CD4-positive, alpha-beta T cell treated with Interleukin-10 for 1 hour (primary cell): Measurements from ENCODE around the gene COX7A1.
"Not testable (repeated sequence)": the region's sequence is repeated elsewhere in the genome, so short reads cannot be mapped to it uniquely, and the experiment has no call there.

ENCODE experiments used
- DNase-seq: peaks from one replicate; pipeline ENCODE4 v3.0.0-alpha.2; 2020

Gene COX7A1

DNA sequence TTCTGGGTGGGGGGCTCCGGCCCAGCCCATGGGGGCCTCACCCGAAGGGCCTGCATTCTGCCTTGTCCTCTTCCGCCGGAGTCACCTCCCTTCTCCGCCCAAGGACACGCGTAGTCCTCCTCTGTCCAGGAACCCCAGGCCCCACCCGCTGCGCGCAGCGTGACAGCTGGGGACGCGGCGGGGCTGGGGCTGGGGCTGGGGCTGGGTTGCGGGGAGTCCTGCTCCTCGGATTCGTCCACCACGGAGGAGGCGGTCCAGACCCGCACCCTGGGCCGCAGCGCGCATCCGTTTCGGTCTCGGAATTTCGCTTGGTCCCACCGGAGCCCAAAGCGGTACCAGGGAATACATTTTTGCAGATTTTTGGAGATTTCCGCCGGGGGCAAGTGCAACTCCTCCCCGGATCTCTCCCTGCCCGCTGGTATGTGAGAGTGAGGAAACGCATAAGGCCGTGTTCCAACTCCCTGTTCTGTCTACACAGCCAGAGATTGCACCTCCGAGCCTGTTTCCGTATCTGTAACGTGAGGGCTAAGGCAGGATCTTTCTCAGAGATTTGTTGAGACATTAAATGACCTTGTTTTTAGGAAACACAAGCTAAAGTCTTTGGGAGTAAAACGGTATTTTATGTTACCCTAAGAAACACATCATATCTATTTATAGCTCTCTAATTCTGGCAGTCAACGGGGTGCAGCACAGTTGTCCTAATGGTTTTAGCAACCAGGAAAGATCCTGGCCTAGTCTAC is at the start of gene COX7A1:
Gene COX7A1, minus strand, starts transcription at position 96 of the 740 bp plus-strand sequence. Its CDS starts 40 bp downstream, at position 56.
- DNase-seq, result no peak

DNA sequence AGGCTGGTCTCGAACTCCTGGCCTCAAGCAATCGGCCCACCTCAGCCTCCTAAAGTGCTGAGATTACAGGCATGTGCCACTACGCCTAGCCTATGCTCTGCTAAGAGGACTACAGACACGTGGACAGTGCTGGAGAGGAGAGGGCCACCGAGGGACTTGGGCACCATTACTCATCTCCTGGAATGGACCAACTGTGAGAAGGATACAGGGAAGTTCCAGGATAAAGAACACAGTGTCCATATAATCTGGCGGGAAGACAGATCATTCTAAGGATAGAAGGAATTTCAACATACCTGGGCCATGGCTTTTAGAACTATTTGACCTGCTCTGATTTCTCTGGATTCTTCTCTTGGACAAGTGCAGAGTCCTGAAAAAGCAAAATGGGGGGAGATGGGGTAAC is 49.4 kb upstream of the COX7A1 start:
- no peak for DNase-seq

DNA sequence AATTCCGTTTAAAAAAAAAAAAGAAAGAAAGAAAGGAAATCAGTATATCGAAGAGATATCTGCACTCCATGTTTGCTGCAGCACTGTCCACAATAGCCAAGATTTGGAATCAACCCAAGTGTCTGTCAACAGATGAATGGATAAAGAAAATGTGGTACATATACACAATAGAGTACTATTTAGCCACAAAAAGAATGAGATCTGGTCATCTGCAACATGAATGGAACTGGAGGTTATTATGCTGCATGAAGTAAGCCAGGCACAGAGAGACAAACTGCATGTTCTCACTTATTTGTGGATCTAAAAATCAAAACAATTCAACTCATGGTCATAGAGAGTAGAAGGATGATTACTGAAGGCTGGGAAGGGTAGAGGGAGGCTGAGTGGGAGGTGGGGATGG is 45.9 kb upstream of the COX7A1 start:
- DNase-seq, result no peak

DNA sequence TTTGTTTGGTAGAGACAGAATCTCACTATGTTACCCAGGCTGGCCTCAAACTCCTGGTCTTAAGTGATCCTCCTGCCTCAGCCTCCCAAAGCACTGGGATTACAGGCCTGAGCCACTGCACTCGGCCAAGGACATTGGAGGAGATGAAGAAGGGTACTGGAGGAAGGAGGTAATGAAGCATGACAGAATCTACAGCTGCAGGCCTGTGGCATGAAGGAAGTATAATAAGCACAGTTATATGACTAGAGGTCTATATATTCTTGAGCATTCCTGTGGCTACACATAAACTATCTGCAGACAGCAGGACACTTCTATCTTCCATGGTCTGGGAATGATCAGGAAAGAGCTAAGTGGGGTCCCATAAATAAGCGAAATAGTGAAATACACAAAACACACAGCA is 44.0 kb upstream of the COX7A1 start:
- DNase-seq, result no peak

DNA sequence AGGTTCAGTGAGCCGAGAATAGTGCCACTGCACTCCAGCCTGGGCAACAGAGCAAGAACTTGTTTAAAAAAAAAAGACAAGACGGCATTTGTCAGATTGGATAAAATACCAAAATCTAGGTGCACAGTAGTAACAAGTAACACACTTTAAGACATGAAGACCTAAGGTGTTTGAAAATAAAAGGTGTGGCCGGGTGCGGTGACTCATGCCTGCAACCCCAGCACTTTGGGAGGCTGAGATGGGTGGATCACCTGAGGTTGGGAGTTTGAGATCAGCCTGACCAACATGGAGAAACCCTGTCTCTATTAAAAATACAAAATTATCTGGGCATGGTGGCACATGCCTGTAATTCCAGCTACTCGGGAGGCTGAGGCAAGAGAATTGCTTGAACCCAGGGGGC is 34.5 kb upstream of the COX7A1 start:
- not testable (repeated sequence) for DNase-seq

DNA sequence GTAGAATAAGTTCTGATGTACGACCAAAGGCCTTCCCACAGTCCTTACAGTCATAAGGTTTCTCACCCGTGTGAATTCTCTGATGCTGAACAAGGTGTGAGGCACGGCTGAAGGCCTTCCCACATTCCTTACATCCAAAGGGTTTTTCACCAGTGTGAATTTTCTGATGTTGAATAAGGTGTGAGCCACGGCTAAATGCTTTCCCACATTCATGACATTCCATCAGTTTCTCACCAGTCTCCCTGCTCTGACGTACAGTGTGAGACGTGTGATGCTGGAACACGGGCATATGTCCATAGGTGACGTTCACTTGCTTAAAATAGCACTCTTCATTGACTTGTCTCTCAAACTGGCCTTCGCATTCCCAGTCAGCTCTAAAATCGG is 31.0 kb upstream of the COX7A1 start:
- no peak for DNase-seq

DNA sequence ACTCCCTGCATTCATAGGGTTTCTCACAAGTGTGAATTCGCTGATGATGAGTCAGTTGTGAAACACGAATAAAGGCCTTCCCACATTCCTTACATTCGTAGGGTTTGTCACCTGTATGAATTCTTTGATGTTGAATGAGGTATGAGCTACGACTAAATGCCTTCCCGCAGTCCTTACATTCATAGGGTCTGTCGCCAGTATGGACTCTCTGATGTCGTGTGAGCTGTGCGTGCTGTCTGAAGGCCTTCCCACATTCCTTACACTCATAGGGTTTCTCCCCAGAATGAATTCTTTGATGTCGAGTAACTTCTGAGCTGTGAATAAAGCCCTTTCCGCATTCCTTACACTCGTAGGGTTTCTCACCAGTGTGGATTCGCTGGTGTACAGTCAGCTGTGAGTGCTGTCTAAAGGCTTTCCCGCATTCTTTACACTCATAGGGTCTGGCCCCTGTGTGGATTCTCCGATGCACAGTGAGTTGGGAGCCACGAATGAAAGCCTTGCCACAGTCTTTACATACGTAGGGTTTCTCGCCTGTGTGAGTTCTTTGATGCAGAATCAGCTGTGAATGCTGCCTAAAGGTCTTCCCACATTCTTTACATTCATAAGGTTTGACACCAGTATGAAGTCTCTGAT is 30.5 kb upstream of the COX7A1 start:
- DNase-seq, result no peak

DNA sequence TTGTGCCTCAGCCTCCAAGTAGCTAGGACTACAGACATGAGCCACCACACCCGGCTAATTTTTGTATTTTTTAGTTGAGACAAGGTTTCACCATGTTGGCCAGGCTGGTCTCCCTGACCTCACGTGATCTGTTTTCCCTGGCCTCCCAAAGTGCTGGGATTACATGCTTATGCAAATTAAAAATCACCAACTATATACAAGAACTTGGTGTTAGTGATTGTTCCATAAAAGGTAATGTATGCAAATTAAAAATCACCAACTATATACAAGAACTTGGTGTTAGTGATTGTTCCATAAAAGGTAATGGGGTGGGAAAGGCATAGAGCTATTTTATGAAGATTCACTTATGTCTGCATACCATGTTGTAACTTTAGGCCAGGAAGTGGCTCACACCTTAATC is 26.8 kb upstream of the COX7A1 start:
- not testable (repeated sequence) for DNase-seq

DNA sequence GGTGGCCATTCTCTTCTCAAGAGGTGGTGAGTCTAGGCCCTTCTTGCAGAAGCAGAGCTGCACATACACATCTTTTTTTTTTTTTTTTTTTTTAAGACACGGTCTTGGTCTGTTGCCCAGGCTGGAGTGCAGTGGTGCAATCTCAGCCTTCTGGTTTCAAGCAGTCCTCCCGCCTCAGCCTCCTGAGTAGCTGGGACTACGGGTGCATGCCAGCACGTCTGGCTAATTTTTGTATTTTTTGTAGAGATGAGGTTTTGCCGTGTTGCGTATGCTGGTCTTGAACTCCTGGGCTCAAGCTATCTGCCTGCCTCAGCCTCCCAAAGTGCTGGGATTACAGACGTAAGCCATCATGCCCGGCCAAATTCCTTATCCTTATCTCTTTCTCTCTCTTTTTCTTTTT is 21.6 kb upstream of the COX7A1 start:
- not testable (repeated sequence) for DNase-seq

DNA sequence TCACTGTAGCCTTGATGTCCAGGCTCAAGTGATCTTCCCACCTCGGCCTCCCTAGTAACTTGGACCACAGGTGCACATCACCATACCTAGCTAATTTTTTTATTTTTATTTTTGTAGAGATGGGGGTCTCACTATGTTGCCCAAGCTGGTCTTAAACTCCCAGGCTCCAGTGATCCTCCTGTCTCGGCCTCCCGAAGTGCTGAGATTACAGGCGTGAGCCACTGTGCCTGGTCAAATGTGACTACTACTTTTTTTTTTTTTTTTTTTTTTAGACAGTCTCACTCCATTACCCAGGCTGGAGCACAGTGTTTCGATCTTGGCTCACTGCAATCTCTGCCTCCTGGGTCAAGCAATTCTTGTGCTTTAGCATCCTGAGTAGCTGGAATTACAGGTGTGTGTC is 20.6 kb upstream of the COX7A1 start:
- no peak for DNase-seq

DNA sequence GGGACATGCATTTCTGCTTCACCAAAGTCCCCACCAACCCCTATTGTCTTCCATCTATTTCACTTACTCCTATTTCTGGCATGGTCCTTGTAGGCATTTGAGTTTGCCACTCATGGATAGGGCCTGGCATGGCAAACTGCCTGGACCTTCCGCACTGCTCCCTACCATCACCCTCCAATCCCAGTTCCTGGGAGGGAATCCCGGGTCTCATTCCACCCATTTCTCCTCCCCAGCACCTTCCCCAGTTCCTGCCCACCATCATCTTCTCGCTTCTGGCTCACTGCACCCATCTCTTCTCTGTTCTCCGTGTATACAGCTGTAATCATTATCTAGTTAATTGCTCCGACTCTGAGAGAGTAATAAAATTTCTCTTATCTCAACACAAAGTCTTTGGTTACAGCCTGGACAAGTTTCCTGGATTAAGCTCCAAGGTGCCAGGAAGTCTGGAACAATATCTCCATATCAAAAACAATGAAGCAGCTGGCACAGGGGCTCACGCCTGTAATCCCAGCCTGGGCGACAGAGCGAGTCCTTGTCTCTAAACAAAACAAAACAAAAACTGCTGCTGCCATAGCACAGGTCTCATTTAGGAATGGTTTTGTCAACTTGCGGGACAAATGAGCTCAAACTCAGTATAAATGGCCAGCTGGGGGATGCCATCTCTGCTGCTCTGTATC is 17.0 kb upstream of the COX7A1 start:
- DNase-seq, result no peak

DNA sequence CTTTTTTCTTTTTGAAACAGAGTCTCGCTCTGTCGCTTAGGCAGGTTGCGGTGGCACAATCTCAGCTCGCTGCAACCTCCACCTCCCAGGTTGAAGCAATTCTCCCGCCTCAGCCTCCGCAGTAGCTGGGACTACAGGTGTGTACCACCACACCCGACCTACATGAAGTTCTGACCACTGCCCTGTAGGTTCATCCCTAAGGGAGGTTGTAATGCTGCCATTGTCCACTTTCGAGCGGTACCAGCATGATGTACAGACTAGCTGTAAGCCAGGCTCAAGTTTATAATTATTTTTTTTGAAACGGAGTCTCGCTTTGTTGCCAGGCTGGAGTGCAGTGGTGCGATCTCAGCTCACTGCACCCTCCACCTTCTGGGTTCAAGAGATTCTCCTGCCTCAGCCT is 11.6 kb upstream of the COX7A1 start:
- no peak for DNase-seq

DNA sequence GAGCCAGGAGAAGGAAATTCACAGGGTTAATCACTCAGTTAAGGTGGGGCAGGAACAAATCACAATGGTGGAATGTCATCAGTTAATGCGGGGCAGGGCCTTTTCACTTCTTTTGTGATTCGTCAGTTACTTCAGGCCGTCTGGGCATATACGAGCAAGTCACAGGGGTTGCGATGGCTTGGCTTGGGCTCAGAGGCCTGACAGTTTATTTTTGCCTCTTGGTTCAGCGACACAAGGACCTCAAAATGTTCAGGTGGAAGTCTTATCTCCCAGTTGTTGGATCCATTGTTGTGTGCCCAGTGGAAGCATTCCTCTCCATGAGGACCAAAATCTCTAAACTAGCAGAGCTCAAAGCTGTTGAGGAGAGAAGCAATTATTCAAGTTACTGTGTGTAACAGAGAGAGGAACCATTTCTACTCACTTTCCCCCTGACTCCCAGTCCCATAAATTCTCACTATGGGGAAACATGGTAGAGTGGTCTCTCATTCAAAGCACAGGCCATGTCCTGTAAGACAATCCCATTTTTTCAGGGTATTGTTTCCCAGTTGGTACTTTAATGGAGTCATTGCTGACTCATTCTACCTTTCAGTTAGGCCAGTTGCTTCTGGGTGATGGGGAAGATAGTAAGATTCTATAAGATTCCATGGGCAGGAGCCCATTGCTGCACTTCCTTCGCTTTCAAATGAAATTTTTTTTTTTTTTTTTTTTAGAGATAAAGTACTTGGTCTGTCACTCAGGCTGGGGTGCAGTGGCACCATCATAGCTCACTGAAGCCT is 8.8 kb upstream of the COX7A1 start:
- no peak for DNase-seq

DNA sequence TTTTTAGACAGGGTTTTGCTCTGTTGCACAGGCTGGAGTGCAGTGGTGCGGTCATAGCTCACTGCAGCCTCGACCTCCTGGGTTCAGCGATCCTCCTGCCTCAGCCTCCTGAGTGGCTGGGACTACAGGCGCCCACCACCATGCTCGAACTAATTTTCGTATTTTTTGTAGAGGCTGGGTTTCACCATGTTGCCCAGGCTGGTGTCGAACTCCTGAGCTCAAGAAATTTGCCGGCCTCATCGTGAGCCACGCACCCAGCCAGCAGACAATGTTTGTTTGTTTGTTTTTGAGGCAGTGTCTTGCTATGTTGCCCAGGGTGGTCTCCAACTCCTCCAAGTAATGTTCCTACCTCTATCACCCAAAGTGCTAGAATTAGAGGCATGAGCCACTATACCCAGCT is 879 bp upstream of the COX7A1 start:
- DNase-seq, result no peak

DNA sequence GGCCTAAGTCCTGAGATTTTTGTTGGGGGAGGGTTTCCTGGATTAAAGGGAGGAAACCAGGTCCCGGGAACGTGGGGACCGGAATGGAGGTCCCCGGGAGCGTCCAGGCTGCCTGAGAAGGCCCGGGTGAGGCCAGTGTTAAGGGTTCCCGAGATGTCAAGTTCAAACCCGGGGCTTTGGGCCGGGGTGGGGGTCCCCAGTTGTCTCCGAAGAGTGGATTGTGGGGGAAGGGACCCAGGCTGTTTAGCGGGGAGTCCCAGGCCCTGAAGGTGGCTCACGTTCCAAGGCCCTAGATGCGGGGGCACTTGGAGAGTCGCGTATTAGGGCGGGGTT is 262 bp downstream of the COX7A1 start:
- no peak for DNase-seq

DNA sequence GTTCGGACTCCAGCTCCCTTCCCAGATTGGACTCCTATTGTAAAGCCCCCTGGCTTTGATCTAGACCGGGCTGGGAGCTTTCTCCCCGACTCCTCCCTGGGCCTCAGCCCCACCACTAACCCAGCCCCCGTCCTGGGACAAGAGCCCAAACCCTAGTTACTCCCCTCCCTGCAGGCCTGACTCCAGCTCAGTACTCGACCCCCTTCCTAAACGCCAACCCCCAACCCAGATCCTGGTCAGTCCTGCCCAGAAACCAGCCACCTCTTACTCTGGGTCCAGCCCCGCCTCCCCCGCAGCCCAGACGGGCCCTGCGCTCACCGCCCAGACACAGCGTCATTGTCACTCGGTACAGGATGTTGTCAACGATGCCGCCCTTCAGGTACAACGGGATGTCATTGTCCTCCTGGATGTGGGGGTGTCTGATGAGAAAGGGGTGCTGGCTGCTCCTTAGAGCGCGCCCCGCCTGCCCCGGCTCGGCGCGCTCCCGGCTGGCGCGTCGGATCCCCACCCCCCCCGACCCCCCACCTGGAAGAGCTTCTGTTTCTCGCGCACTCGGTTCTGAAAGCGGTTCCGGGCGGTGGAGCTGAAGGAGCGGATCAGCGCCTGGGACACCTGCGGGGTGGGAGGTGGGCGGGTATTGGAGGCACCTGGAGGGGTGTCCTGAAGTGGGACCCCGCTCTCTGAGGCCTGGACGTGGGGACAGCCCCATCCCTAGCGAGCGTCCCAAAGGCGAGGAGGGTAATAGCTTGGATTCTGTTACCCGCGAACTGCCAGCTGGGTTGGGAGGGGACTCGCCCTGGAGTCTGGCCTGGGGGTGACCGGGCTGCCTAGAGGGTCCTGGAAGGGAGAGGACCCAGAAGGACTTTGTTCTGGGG is 866 bp downstream of the COX7A1 start:
- no peak for DNase-seq

DNA sequence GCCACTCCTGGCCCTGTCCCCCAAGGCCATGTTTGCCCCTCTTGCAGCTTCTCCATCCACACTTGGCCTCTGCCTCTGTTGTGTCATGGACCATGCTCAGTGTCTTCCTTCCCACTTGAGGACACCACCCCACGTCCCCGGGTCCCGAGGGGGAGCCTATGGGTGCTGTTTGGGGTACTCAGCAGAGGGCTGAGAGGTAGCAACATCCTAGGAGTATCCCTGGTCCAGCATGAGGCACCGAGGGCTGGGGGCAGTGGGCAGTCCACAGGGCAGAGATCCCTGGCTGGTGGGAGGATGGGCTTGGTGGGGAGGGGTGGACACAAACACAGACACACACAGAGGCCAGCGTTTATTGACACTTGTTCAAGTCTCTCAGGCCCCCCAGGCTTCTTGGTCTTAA is 1.7 kb downstream of the COX7A1 start:
- DNase-seq, result no peak

DNA sequence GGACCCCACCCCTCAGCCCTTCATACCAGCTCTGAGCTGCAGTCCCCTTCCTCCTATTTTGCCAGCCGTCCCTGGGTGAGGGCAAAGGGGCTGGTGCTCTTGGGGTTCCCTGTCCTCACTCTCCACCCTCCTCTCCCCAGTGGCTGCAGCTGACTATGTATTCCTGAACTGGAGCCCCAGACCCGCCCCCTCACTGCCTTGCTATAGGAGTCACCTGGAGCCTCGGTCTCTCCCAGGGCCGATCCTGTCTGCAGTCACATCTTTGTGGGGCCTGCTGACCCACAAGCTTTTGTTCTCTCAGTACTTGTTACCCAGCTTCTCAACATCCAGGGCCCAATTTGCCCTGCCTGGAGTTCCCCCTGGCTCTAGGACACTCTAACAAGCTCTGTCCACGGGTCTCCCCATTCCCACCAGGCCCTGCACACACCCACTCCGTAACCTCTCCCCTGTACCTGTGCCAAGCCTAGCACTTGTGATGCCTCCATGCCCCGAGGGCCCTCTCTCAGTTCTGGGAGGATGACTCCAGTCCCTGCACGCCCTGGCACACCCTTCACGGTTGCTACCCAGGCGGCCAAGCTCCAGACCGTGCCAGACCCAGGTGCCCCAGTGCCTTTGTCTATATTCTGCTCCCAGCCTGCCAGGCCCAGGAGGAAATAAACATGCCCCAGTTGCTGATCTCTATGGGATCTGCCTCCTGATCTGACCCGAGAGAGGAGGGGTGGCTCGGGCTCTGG is 2.4 kb downstream of the COX7A1 start:
- DNase-seq, result no peak

DNA sequence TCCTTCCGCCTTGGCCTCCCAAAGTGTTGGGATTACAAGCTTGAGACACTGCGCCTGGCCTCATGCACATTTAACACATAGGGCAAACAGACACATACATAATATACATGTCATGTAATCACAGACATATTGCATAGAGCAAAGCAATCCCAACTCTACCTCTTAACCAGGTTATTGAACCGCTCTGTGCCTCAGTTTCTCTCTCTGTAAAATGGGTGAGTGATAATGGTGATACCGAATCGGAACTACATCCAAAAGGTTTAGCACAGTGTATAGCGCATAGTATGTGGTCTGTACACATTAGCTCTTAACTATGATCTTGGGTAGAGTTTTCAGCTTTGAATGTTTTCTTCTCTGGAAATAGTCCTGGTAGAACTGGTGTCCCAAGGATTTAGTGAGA is 7.6 kb downstream of the COX7A1 start:
- no peak for DNase-seq

DNA sequence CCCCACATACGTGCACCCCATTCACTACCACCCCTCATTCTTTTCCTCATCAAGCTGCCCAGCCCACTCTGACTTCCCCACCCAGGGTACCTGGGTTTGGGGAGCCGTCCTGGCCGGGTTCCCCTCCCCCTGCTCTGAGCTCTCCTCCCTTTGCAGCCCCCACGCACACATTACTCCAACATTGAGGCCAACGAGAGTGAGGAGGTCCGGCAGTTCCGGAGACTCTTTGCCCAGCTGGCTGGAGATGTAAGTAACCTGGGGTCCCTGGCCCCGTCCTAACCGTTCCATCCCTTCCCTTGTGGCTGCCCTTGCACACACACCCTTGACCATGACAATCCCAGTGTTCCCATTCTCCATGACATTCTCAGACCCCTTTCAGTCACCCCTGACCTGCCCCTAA is 9.8 kb downstream of the COX7A1 start:
- no peak for DNase-seq

DNA sequence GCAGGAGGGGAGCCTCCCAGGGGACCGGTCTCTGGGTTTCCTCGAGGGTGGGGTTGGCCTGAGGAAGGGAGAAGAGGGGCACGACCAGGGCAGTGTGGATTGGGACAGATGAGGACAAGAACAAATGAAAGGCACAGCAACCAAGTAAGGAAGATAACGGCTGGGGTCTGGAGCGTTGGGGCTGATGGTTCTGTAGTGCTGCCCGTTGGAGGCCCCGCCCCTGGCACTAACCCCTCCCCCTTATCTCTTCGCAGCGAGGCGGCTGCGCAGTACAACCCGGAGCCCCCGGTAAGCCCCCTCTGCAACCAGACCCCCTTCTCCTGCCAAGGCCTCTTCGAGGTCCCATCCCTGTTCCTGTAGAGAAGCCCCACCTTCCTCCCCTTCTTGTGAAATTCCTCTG is 10.2 kb downstream of the COX7A1 start:
- no peak for DNase-seq
